NCI-H82 treated with DMSO at 0.1 percent for 48 hours (cell line): Measurements from ENCODE around the gene DHX34.
A peak's percentile ranks its signal among the peaks of the same experiment; 100 is the strongest.
"Not testable (repeated sequence)": the region's sequence is repeated elsewhere in the genome, so short reads cannot be mapped to it uniquely, and the experiment has no call there.

ENCODE experiments used
- DNase-seq: peaks from one replicate; lab custom pipeline; 2025; ENCODE audit not compliant: unreplicated experiment; lab: John Stamatoyannopoulos, UW

The DHX34 gene

DNA sequence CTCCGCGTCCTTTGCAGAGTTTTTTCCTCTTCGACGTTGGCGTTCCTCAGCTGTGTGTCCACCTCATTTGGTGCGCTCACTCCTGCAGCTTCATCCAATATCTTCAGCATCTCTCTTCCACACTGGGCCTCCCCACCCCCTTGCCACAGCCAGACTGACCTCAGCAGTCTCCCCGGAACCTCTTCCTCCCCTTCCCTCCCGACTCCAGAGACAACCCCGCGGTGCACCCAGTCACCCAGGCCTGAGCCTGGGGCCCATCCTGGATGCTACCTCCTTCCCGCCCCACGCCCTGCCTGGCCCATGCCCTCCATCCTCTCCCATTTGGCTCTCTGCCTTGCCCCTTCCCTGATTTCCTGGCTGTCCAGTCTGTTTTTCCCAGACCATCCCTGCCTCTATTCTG, 25.2 kb upstream of the DHX34 start:
- DNase-seq: no peak

GRCh38 chr19:47324502-47324901, 24.6 kb upstream of the DHX34 start:
- DNase-seq: no peak

DNA sequence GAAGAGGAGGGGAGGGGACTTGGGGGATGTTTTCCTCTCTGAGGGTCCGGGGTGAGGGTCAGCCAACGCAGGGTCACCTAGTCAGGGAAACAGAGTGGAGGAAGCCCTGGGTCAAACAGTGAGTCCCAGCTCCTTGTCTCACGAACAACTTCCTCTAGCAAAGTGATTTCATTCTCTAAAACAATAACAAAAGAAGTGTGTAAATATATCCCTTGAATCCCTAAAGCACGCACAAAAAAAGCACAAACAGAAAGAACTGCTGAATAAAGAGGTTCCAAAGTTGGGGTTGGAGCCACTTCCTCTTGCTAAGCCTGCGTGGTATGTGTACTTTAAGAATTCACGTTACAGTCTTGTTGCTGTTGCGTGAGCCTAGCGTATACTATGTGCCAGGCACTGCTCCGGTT, 18.6 kb upstream of the DHX34 start:
- no peak for DNase-seq

GRCh38 chr19:47331490-47331889, 17.6 kb upstream of the DHX34 start:
- no peak for DNase-seq

GRCh38 chr19:47331931-47332547, 17.1 kb upstream of the DHX34 start, which contains the start of gene C5AR2:
Gene C5AR2 (plus strand): TSS chr19:47332175. CDS start chr19:47340800, 8,625 bp downstream.
- DNase-seq: no peak

- not testable (repeated sequence) for DNase-seq
Observed at GRCh38 chr19:47336765-47337718, 12.1 kb upstream of the DHX34 start.

DNA sequence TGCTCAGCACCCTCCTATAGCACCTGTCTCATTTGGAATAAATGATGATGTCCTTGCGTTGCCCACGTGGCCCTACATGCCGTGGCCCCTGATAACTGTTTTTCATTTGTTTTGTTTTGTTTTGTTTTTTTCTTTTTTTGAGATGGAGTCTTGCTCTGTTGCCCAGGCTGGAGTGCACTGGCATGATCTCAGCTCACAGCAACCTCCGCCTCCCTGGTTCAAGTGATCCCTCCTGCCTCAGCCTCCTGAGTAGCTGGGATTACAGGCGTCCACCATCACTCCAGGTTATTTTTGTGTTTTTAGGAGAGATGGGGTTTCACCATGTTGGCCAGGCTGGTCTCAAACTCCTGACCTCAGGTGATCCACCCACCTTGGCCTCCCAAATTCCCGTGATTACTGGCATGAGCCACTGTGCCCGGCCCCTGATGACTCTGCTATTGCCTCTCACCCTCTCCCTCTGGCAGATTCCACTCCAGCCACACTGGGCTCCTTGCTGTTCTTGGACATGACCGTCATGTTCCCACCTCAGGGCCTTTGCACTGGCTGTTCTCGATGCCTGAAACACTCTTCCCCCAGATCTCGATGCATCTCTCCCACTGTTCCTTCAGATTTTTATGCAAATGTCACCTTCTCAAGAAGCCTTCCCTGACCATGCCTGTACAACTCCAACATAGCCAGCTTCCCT, 9.8 kb upstream of the DHX34 start:
- DNase-seq: no peak

DNA sequence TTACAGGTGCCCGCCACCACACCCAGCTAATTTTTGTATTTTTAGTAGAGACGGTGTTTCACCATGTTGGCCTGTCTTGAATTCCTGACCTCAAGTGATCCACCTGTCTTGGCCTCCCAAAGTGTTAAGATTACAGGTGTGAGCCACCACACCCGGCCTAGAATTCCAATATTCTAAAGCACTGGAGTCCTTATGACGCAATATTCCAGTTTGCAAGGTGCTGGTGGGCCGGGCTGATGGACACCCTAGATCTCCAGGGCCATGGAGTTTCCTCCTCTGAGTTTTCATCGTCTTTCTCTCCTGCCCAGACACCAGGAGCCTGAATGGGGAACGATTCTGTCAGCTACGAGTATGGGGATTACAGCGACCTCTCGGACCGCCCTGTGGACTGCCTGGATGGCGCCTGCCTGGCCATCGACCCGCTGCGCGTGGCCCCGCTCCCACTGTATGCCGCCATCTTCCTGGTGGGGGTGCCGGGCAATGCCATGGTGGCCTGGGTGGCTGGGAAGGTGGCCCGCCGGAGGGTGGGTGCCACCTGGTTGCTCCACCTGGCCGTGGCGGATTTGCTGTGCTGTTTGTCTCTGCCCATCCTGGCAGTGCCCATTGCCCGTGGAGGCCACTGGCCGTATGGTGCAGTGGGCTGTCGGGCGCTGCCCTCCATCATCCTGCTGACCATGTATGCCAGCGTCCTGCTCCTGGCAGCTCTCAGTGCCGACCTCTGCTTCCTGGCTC, 8.5 kb upstream of the DHX34 start:
- DNase-seq: no peak

- DNase-seq: no peak
Observed at GRCh38 chr19:47341734-47342133, 7.4 kb upstream of the DHX34 start.

DNA sequence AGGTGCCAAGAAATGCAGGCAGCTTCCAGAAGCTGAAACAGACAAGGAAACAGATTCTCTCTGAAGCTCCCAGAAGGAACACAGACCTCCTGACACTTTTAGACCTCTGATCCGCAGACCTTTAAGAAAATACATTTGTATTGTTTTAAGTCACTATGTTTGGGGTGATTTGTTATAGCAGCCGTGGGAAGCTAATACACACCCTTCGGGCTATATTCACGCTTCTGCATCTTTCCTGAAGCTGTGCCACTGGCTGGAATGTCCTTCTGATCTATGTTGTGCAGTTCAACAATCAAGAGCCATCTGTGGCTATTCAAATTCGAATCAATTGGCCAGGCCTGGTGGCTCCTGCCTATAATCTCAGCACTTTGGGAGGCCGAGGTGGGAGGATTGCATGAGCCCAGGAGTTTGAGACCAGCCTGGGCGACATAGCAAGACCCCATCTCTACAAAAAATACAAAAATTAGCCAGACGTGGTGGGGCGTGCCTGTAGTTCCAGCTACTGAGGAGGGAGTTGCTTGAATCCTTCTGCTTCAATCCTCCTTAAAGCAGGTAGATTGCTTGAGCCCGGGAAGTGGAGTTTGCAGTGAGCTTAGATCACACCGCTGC, 5.8 kb upstream of the DHX34 start:
- DNase-seq: no peak

DNA sequence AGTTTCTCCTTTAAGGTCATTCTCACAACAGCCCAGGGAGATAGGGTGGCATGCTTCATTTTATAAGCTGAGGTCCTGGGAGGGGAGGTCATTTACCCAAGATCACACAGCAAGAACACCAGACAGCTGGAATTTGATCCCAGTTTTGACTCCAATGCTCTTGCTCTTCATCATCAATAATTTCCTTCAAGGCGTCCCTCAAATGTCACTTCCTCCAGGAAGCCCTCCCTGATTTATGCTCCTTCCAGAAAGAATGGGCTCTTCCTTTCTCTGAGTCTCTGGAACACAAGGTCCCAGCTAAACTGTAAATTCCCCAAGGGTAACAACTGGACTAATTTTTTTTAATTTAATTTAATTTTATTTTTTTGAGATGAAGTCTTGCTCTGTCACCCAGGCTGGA, 4.7 kb upstream of the DHX34 start:
- no peak for DNase-seq

- not testable (repeated sequence) for DNase-seq
Observed at GRCh38 chr19:47346024-47346423, 3.1 kb upstream of the DHX34 start.

DNA sequence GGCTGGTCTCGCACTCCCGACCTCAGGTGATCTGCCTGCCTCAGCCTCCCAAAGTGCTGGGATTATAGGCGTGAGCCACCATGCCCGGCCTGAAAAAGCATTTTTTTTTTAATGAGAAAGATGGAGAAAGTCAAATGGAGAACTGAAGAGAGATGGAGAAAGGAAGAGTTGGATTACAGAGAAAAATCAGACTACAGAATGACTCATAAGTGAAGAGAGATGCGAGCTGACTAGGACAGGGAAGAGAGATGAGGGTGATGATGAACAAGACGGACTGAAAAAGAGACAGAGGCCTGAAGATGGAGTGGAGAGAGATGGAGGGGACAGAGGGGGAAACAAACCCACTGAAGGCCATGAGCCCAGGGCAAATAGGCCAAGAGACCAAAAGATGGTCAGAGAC, 1.5 kb downstream of the DHX34 start:
- no peak for DNase-seq

DNA sequence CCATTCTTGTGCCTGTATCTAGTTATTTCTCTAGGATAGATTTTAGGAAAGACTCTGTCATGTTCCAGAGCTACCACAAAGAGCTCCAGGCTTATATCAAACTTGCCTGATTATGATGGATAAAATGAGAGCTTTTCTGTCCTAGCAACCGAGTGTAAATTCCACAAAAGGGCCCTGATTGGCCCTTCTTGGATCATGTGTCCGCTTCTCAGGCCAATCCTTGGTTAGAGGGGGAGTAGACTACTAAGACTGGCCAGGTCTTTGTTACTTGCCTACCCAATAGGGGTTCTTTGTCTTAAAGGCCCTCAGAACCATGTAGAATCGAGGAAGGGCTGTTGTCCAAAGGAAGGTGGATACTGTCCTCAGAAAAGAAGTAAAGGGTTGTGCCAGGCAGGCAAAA, 2.4 kb downstream of the DHX34 start:
- peak; percentile 25 for DNase-seq

GRCh38 chr19:47352095-47352494, 3.0 kb downstream of the DHX34 start:
- no peak for DNase-seq

DNA sequence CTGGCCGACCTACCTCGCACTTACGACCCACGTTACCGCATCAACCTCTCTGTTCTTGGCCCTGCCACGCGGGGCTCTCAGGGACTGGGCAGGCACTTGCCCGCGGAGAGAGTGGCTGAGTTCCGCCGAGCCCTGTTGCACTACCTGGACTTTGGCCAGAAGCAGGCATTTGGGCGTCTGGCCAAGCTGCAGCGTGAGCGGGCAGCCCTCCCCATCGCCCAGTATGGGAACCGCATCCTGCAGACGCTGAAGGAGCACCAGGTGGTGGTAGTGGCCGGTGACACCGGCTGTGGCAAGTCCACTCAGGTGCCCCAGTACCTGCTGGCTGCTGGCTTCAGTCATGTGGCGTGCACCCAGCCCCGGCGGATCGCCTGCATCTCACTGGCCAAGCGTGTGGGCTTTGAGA, 4.2 kb downstream of the DHX34 start:
- DNase-seq: no peak

DNA sequence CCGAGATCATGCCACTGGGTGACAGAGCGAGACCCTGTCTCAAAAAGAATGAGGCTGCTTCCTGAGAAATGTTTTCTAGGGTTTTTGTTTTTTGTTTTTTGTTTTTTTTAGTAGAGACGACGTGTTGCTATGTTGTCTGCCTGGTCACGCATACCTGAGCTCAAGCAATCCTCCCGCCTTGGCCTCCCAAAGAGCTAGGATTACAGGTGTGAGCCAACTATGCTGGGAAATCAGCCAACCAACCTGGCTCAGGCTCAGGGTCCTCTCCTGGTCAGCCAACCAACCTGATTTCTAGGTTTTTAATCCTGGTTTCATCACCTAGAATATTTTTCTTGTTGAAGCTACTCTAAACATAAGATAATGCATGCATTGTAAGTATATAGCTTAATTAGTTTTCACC, 7.8 kb downstream of the DHX34 start:
- DNase-seq: no peak

- DNase-seq: no peak
Observed at GRCh38 chr19:47357788-47358680, 8.9 kb downstream of the DHX34 start.

GRCh38 chr19:47358936-47359335, 9.8 kb downstream of the DHX34 start:
- DNase-seq: no peak

DNA sequence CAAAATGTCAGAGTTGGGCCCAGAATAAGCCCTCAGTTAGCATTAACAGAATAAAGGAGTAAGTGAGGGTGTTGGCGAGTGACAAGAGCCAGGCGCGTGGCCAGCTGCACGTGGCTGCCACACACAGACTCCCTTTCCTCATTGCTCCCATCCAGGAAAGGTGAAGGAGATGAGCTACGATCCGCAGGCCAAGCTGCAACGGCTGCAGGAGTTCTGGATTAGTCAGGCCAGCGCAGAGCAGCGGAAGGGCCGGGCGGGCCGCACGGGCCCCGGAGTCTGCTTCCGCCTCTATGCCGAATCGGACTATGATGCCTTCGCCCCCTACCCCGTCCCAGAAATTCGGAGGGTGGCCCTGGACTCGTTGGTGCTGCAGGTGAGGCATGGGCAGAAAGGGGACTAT, 13.2 kb downstream of the DHX34 start:
- DNase-seq: no peak
